A549 (cell line): ENCODE data around the gene RPL3. TPM values are rescaled to one million over a fixed set of nuclear protein-coding genes. Genes with fewer than 3 reads are reported as not detected.
A peak's percentile ranks its signal among the peaks of the same experiment; 100 is the strongest.

Source experiments
- ATAC-seq, 2 experiments: fragments of 200-7000 bp in 1 of 2; fragments of >200 bp in 1 of 2; cut with Nextera tagmentation in 1 of 2; cut with Tn5 transposase in 1 of 2; 3 replicates each; pipeline versions ENCODE4 v1.8.0 to v1.9.1; 2018 to 2020; ENCODE audit warnings: mild to moderate bottlenecking in 1 of 2, moderate library complexity in 1 of 2
- CTCF ChIA-PET: fragments of 300-600 bp; sonication (Branson Sonifier 250); formaldehyde crosslinking; extraction: SDS; loops from one replicate; lab custom pipeline; 2021; ENCODE audit warnings: antibody characterized with exemption, inconsistent platforms; lab: Yijun Ruan, JAX
- POLR2A ChIA-PET: fragments of 350-600 bp; formaldehyde crosslinking; extraction: SDS; loops from one replicate; lab custom pipeline; 2021; ENCODE audit warnings: antibody characterized with exemption, inconsistent platforms; lab: Yijun Ruan, JAX
- DNase-seq, 2 experiments: peaks; one replicate each; pipeline versions ENCODE4 v3.0.0 to v3.0.0-alpha.2; 2011 to 2016; ENCODE audit warnings: low read depth in 1 of 2, low spot score in 1 of 2
- FAIRE-seq: peaks from 2 replicates; lab custom pipeline; 2011; peaks lifted over from hg19 to GRCh38; lab: Jason Lieb, UNC
- H3K27ac ChIP-seq, 2 experiments: fragments of >200 bp; sonication (Bioruptor Twin); formaldehyde crosslinking; 3 replicates each; pipeline ENCODE4 v1.5.1; 2016 to 2017
- H3K4me1 ChIP-seq: fragments of >200 bp; sonication (Bioruptor Twin); formaldehyde crosslinking; 3 replicates; pipeline ENCODE4 v1.6.1; 2016
- H3K4me2 ChIP-seq: fragments of >200 bp; sonication (Bioruptor Twin); formaldehyde crosslinking; 3 replicates; pipeline ENCODE4 v1.6.1; 2016
- H3K4me3 ChIP-seq: fragments of >200 bp; sonication (Bioruptor Twin); formaldehyde crosslinking; 3 replicates; pipeline ENCODE4 v1.5.1; 2016
- H3K9me3 ChIP-seq: fragments of >200 bp; sonication (Bioruptor Twin); formaldehyde crosslinking; 3 replicates; pipeline ENCODE4 v1.6.1; 2016
- ATOH8 ChIP-seq: fragments of 250-450 bp; sonication (Bioruptor Pico); IDR thresholded peaks from 2 replicates; pipeline ENCODE4 v1.5.0; 2020; ENCODE audit warnings: low read depth, mild to moderate bottlenecking, moderate library complexity
- BCL3 ChIP-seq: fragments of >200 bp; sonication (Bioruptor Twin); formaldehyde crosslinking; IDR thresholded peaks from 3 replicates; pipeline ENCODE4 v1.6.1; 2016
- CBX2 ChIP-seq: fragments of 200-600 bp; sonication (generic); IDR thresholded peaks from 2 replicates; pipeline ENCODE4 v1.6.1; 2016; ENCODE audit warnings: low read depth, mild to moderate bottlenecking, borderline replicate concordance
- CBX8 ChIP-seq: fragments of 200-600 bp; sonication (generic); IDR thresholded peaks from 2 replicates; pipeline ENCODE4 v1.6.1; 2016
- CHD2 ChIP-seq: fragments of 150-350 bp; IDR thresholded peaks from 2 replicates; pipeline ENCODE4 v1.6.1; 2014; ENCODE audit warnings: low read length; ENCODE audit not compliant: partially characterized antibody
- CHD4 ChIP-seq: fragments of 200-600 bp; sonication (generic); IDR thresholded peaks from 2 replicates; pipeline ENCODE4 v1.6.1; 2016; ENCODE audit warnings: antibody characterized with exemption, mild to moderate bottlenecking, borderline replicate concordance
- E2F6 ChIP-seq: IDR thresholded peaks from 2 replicates; pipeline ENCODE4 v1.6.1; 2012; ENCODE audit warnings: low read depth, borderline replicate concordance
- EHMT2 ChIP-seq: fragments of 200-600 bp; sonication (generic); IDR thresholded peaks from 2 replicates; pipeline ENCODE4 v1.6.1; 2016; ENCODE audit warnings: antibody characterized with exemption, low read depth, mild to moderate bottlenecking, moderate library complexity
- ESRRA ChIP-seq: fragments of 150-350 bp; IDR thresholded peaks from 2 replicates; pipeline ENCODE4 v1.6.1; 2014; ENCODE audit warnings: mild to moderate bottlenecking, low read length, borderline replicate concordance
- FOSB ChIP-seq: fragments of 250-450 bp; sonication (Bioruptor Pico); IDR thresholded peaks from 2 replicates; pipeline ENCODE4 v1.5.0; 2020; ENCODE audit warnings: mild to moderate bottlenecking, moderate library complexity
- FOSL2 ChIP-seq, 2 experiments: fragments of 450-650 bp in 1 of 2; fragments of >200 bp in 1 of 2; sonication (Bioruptor Twin) in 1 of 2; formaldehyde crosslinking; IDR thresholded peaks; 2 replicates each; pipeline versions ENCODE4 v1.5.0 to v1.6.1; 2016 to 2020; ENCODE audit warnings: mild to moderate bottlenecking in 1 of 2, moderate library complexity in 1 of 2
- FOXS1 ChIP-seq: fragments of 250-450 bp; sonication (Bioruptor Pico); IDR thresholded peaks from 2 replicates; pipeline ENCODE4 v1.5.0; 2020; ENCODE audit warnings: mild to moderate bottlenecking, moderate library complexity
- HES2 ChIP-seq: fragments of >200 bp; sonication (Bioruptor Twin); formaldehyde crosslinking; IDR thresholded peaks from 2 replicates; pipeline ENCODE4 v1.6.1; 2016
- HEYL ChIP-seq: fragments of 250-450 bp; sonication (Bioruptor Pico); IDR thresholded peaks from 2 replicates; pipeline ENCODE4 v1.8.0; 2021; ENCODE audit warnings: mild to moderate bottlenecking, moderate library complexity
- HOXA7 ChIP-seq: fragments of 250-450 bp; sonication (Bioruptor Pico); IDR thresholded peaks from 2 replicates; pipeline ENCODE4 v1.5.0; 2020; ENCODE audit warnings: mild to moderate bottlenecking, moderate library complexity
- HOXB13 ChIP-seq: fragments of 250-450 bp; sonication (Bioruptor Pico); IDR thresholded peaks from 2 replicates; pipeline ENCODE4 v1.5.0; 2020; ENCODE audit warnings: low read depth, mild to moderate bottlenecking, moderate library complexity
- JUN ChIP-seq, 2 experiments: fragments of >200 bp; sonication (Bioruptor Twin); formaldehyde crosslinking; IDR thresholded peaks; 2 replicates in 1 of 2; 3 replicates in 1 of 2; pipeline ENCODE4 v1.6.1; 2016 to 2017
- MAX ChIP-seq: IDR thresholded peaks from 2 replicates; pipeline ENCODE4 v1.6.1; 2012
- MYC ChIP-seq: IDR thresholded peaks from 2 replicates; pipeline ENCODE4 v1.6.1; 2012; ENCODE audit warnings: mild to moderate bottlenecking, inconsistent platforms, low read length, improper control_type of control experiment, borderline replicate concordance
- PHF8 ChIP-seq: fragments of 200-600 bp; sonication (generic); IDR thresholded peaks from 2 replicates; pipeline ENCODE4 v1.6.1; 2016; ENCODE audit warnings: low read depth, mild to moderate bottlenecking, antibody characterized with exemption, moderate library complexity, borderline replicate concordance
- POLR2A ChIP-seq: IDR thresholded peaks from 2 replicates; pipeline ENCODE4 v1.6.1; 2012; ENCODE audit warnings: mild to moderate bottlenecking, low read length
- POLR2AphosphoS2 ChIP-seq: conservative IDR thresholded peaks from 2 replicates; pipeline ENCODE4 v1.6.1; 2012; ENCODE audit warnings: low read length, improper control_type of control experiment, inconsistent platforms
- RAD21 ChIP-seq, 2 experiments: fragments of >200 bp in 1 of 2; sonication (Bioruptor Twin) in 1 of 2; formaldehyde crosslinking in 1 of 2; IDR thresholded peaks in 1 of 2; conservative IDR thresholded peaks in 1 of 2; 2 replicates in 1 of 2; 3 replicates in 1 of 2; pipeline ENCODE4 v1.6.1; 2012 to 2018; ENCODE audit warnings: inconsistent platforms in 1 of 2
- RARB ChIP-seq: fragments of 250-450 bp; sonication (Bioruptor Pico); IDR thresholded peaks from 2 replicates; pipeline ENCODE4 v1.8.0; 2021; ENCODE audit warnings: mild to moderate bottlenecking, moderate library complexity
- REST ChIP-seq: fragments of 200-600 bp; sonication (generic); IDR thresholded peaks from 2 replicates; pipeline ENCODE4 v1.6.1; 2016; ENCODE audit warnings: antibody characterized with exemption, mild to moderate bottlenecking, moderate library complexity
- RFX5 ChIP-seq: fragments of 450-650 bp; IDR thresholded peaks from 2 replicates; pipeline ENCODE4 v1.7.1; 2014; ENCODE audit warnings: antibody characterized with exemption, mild to moderate bottlenecking, moderate library complexity
- RNF2 ChIP-seq: fragments of 200-600 bp; sonication (generic); IDR thresholded peaks from 2 replicates; pipeline ENCODE4 v1.6.1; 2016; ENCODE audit warnings: low read depth, mild to moderate bottlenecking, antibody characterized with exemption, moderate library complexity, borderline replicate concordance
- SMC3 ChIP-seq: fragments of >200 bp; sonication (Bioruptor Twin); formaldehyde crosslinking; IDR thresholded peaks from 3 replicates; pipeline ENCODE4 v1.6.1; 2018; ENCODE audit warnings: inconsistent platforms
- TP53 ChIP-seq: fragments of 250-450 bp; sonication (Bioruptor Pico); IDR thresholded peaks from 2 replicates; pipeline ENCODE4 v1.5.0; 2021; ENCODE audit warnings: mild to moderate bottlenecking, moderate library complexity
- ZSCAN20 ChIP-seq: fragments of 250-450 bp; sonication (Bioruptor Pico); IDR thresholded peaks from 2 replicates; pipeline ENCODE4 v1.8.0; 2022; ENCODE audit warnings: mild to moderate bottlenecking, moderate library complexity
- WGBS: methylation state at CpG from one replicate; pipeline ENCODE4 v1.1.6; 2017; ENCODE audit errors: missing lambda C conversion rate; 5-methylcytosine and 5-hydroxymethylcytosine counted together
- polyA minus RNA-seq: library from RNA; depleted of rRNA, polyadenylated mRNA; stranded (reverse); fragments of >200 nt; gene quantifications from 2 replicates; pipeline ENCODE4 v1.2.3, GENCODE V29; 2011; rRNA and poly(A)+ RNA removed
- polyA plus RNA-seq, 4 experiments: library from polyadenylated mRNA; depleted of rRNA in 3 of 4; stranded (reverse); fragments of >200 nt; fragmentation: RNase III in 1 of 4; extraction: RNeasy Plus Mini Kit Qiagen cat#74134 plus additional on column Dnase treatment in 1 of 4; gene quantifications; 2 replicates in 3 of 4; 3 replicates in 1 of 4; pipeline ENCODE4 v1.2.3, GENCODE V29; 2011 to 2017

The RPL3 gene
- polyA plus RNA-seq (2011; rRNA removed): 1,852 and 1,921 TPM in 2 replicates
- polyA plus RNA-seq (2012; cell fraction: cytosol; rRNA removed): 3,052 and 3,485 TPM in 2 replicates
- 1,995 and 2,105 TPM in 2 replicates for polyA plus RNA-seq (2012; cell fraction: nucleus; rRNA removed)
- polyA plus RNA-seq (2017; fragmentation: RNase III; extraction: RNeasy Plus Mini Kit Qiagen cat#74134 plus additional on column Dnase treatment): 1,908 to 2,151 TPM (median 1,965 TPM) in 3 replicates
- polyA minus RNA-seq: 1,682 and 1,944 TPM in 2 replicates

- ChIA-PET CTCF (interaction anchor here (0.7 to 6.6 kb wide), 8 partner anchors 8 to 210 kb away, joined by 3 to 70 read pairs (median 5); no protein-coding TSS in a partner anchor), POLR2A (interaction anchor here (0.5 to 3.1 kb wide), 23 partner anchors 8 to 1034 kb away, joined by 3 to 33 read pairs (median 4); partner anchors contain the start of genes CBX7, MIEF1, SYNGR1 and TAB1)
- Histone ChIP-seq H3K9me3 (no peaks in the 10 kb centered on the region), H3K4me2 (peak within 1 kb of the TSS; percentile 97), H3K4me1 (peaks cover 18% of the 10 kb centered on the region), H3K27ac (peak within 1 kb of the TSS; percentile 90 to 97), H3K4me3 (peak within 1 kb of the TSS; percentile 99)
- 2% methylated on average over 33 of the region's 65 CpGs for WGBS
- ATAC-seq: peak; percentile 76 to 79
- DNase-seq: peak; percentile 78 to 98
- FAIRE-seq: no peak
- TF ChIP-seq MYC (peak; percentile 61), HEYL (CRISPR knock-in tag) (no peak), MAX (peak; percentile 91), SMC3 (no peak), CBX8 (peak; percentile 69; the same call in 1 of the 2 replicates), FOSB (CRISPR knock-in tag) (no peak), HES2 (no peak), POLR2AphosphoS2 (no peak), JUN (IDR thresholded peaks at IDR 0.05) (peak; percentile 81 to 98), RFX5 (no peak), ATOH8 (CRISPR knock-in tag) (no peak), HOXB13 (CRISPR knock-in tag) (no peak), CHD4 (no peak), BCL3 (peak; percentile 98), PHF8 (peak; percentile 100), FOXS1 (CRISPR knock-in tag) (no peak), TP53 (CRISPR knock-in tag) (0 out of 2 replicates have a peak, but pooled peaks have one; percentile 15), ZSCAN20 (CRISPR knock-in tag) (no peak), REST (0 out of 2 replicates have a peak, but pooled peaks have one; percentile 30), RARB (no peak), FOSL2 (IDR thresholded peaks at IDR 0.05) (no peak), FOSL2 (CRISPR knock-in tag; IDR thresholded peaks at IDR 0.05) (0 out of 2 replicates have a peak, but pooled peaks have one; percentile 17), CHD2 (peak; percentile 16), RAD21 (conservative IDR thresholded peaks at IDR 0.05 in 1 of 2, IDR thresholded peaks at IDR 0.05 in 1 of 2) (no peak), EHMT2 (no peak), RNF2 (no peak), ESRRA (no peak), E2F6 (0 out of 2 replicates have a peak, but pooled peaks have one; percentile 30), HOXA7 (no peak), CBX2 (no peak), POLR2A (peak; percentile 98)
These were observed at the start of gene RPL3 for GRCh38 chr22:39319284-39320022. Gene RPL3 (minus strand): TSS chr22:39319623. CDS start chr22:39319597, 26 bp downstream.
